H9 (cell line): ENCODE measurements around the gene GPATCH3. TPM values are rescaled to one million over a fixed set of nuclear protein-coding genes. Genes with fewer than 3 reads are reported as not detected.

Experiments
- DNase-seq: peaks from one replicate; pipeline ENCODE4 v3.0.0-alpha.2; 2017
- H2AFZ ChIP-seq: one replicate; pipeline ENCODE4 v1.6.1; 2013; ENCODE audit warnings: mild to moderate bottlenecking, low read length, control low read depth, moderate library complexity
- H2AK5ac ChIP-seq: 2 replicates; pipeline ENCODE4 v1.6.1; 2013; ENCODE audit warnings: low read length, control low read depth, mixed read lengths; ENCODE audit not compliant: insufficient read length
- H2BK120ac ChIP-seq: one replicate; pipeline ENCODE4 v1.6.1; 2013; ENCODE audit warnings: low read depth, mild to moderate bottlenecking, low read length, control low read depth, inconsistent platforms; ENCODE audit not compliant: poor library complexity, severe bottlenecking
- H2BK12ac ChIP-seq: 2 replicates; pipeline ENCODE4 v1.6.1; 2013; ENCODE audit warnings: low read length, control low read depth, mixed read lengths, low read depth; ENCODE audit not compliant: insufficient read length
- H2BK15ac ChIP-seq: 2 replicates; pipeline ENCODE4 v1.6.1; 2013; ENCODE audit warnings: low read depth, low read length, control low read depth
- H2BK20ac ChIP-seq: one replicate; pipeline ENCODE4 v1.6.1; 2013; ENCODE audit warnings: low read depth, mild to moderate bottlenecking, low read length, control low read depth, inconsistent platforms; ENCODE audit not compliant: poor library complexity, severe bottlenecking
- H2BK5ac ChIP-seq: 2 replicates; pipeline ENCODE4 v1.6.1; 2013; ENCODE audit warnings: low read length, control low read depth, mixed read lengths; ENCODE audit not compliant: insufficient read length
- H3K14ac ChIP-seq: 2 replicates; pipeline ENCODE4 v1.6.1; 2013; ENCODE audit warnings: low read length, control low read depth; ENCODE audit not compliant: insufficient read depth
- H3K18ac ChIP-seq: 2 replicates; pipeline ENCODE4 v1.6.1; 2013; ENCODE audit warnings: low read depth, mild to moderate bottlenecking, mixed read lengths, low read length, control low read depth; ENCODE audit not compliant: insufficient read length
- H3K23ac ChIP-seq: 2 replicates; pipeline ENCODE4 v1.6.1; 2013; ENCODE audit warnings: low read length, control low read depth, mixed read lengths, low read depth; ENCODE audit not compliant: insufficient read length
- H3K23me2 ChIP-seq: 2 replicates; pipeline ENCODE4 v1.6.1; 2013; ENCODE audit warnings: low read depth, mild to moderate bottlenecking, mixed read lengths, low read length, control low read depth; ENCODE audit not compliant: insufficient read length, poor library complexity, severe bottlenecking
- H3K27ac ChIP-seq: 2 replicates; pipeline ENCODE4 v1.5.1; 2013; ENCODE audit warnings: low read length, control low read depth, mixed read lengths, low read depth; ENCODE audit not compliant: insufficient read length
- H3K27me3 ChIP-seq: 2 replicates; pipeline ENCODE4 v1.6.1; 2013; ENCODE audit warnings: low read length, control low read depth, inconsistent platforms; ENCODE audit not compliant: insufficient read depth
- H3K4ac ChIP-seq: 2 replicates; pipeline ENCODE4 v1.6.1; 2013; ENCODE audit warnings: low read depth, mild to moderate bottlenecking, control low read depth, inconsistent platforms, low read length, moderate library complexity
- H3K4me1 ChIP-seq: 2 replicates; pipeline ENCODE4 v1.6.1; 2013; ENCODE audit warnings: low read length, control low read depth, inconsistent platforms; ENCODE audit not compliant: insufficient read depth
- H3K4me2 ChIP-seq: 2 replicates; pipeline ENCODE4 v1.6.1; 2013; ENCODE audit warnings: low read length, control low read depth, mixed read lengths; ENCODE audit not compliant: insufficient read length, insufficient read depth
- H3K56ac ChIP-seq: 2 replicates; pipeline ENCODE4 v1.6.1; 2013; ENCODE audit warnings: low read depth, mild to moderate bottlenecking, mixed read lengths, low read length, control low read depth; ENCODE audit not compliant: insufficient read length
- H3K79me1 ChIP-seq: 2 replicates; pipeline ENCODE4 v1.6.1; 2013; ENCODE audit warnings: low read depth, mild to moderate bottlenecking, moderate library complexity, low read length, control low read depth, inconsistent platforms; ENCODE audit not compliant: insufficient read depth, poor library complexity, severe bottlenecking
- H3K79me2 ChIP-seq: 2 replicates; pipeline ENCODE4 v1.6.1; 2013; ENCODE audit warnings: low read length, control low read depth, inconsistent platforms; ENCODE audit not compliant: insufficient read depth
- H3K9ac ChIP-seq: 2 replicates; pipeline ENCODE4 v1.6.1; 2013; ENCODE audit warnings: low read length, control low read depth, mixed read lengths; ENCODE audit not compliant: insufficient read length; ENCODE audit errors: extremely low read depth
- H3K9me3 ChIP-seq: one replicate; pipeline ENCODE4 v1.6.1; 2013; ENCODE audit warnings: low read depth, low read length, inconsistent platforms; ENCODE audit not compliant: control insufficient read depth
- H3T11ph ChIP-seq: one replicate; pipeline ENCODE4 v1.6.1; 2013; ENCODE audit warnings: mild to moderate bottlenecking, low read length, control low read depth, inconsistent platforms
- H4K20me1 ChIP-seq: one replicate; pipeline ENCODE4 v1.6.1; 2013; ENCODE audit not compliant: control insufficient read depth, insufficient read length, insufficient read depth
- H4K5ac ChIP-seq: 2 replicates; pipeline ENCODE4 v1.6.1; 2013; ENCODE audit warnings: low read depth, mild to moderate bottlenecking, mixed read lengths, low read length, control low read depth; ENCODE audit not compliant: insufficient read length
- H4K8ac ChIP-seq: replicated peaks from 2 replicates; pipeline ENCODE4 v1.6.1; 2013; ENCODE audit warnings: low read length, control low read depth, mixed read lengths, low read depth; ENCODE audit not compliant: insufficient read length
- H4K91ac ChIP-seq: 2 replicates; pipeline ENCODE4 v1.6.1; 2013; ENCODE audit warnings: low read depth, mild to moderate bottlenecking, moderate library complexity, mixed read lengths, low read length, control low read depth; ENCODE audit not compliant: insufficient read length
- H3K27ac Mint-ChIP-seq, 3 experiments: 2 replicates in 2 of 3; 3 replicates in 1 of 3; pipeline ENCODE4 v1.8.0; 2020 to 2021; ENCODE audit warnings: mixed read lengths in 3 of 3, mild to moderate bottlenecking in 1 of 3, moderate library complexity in 1 of 3
- H3K27me3 Mint-ChIP-seq: 2 replicates; pipeline ENCODE4 v1.8.0; 2021; ENCODE audit warnings: low read depth, mild to moderate bottlenecking, moderate library complexity, mixed read lengths
- H3K36me3 Mint-ChIP-seq, 3 experiments: 2 replicates in 2 of 3; 3 replicates in 1 of 3; pipeline ENCODE4 v1.8.0; 2020 to 2021; ENCODE audit warnings: low read depth in 3 of 3, mixed read lengths in 3 of 3; ENCODE audit not compliant: insufficient read depth in 1 of 3
- H3K4me1 Mint-ChIP-seq, 2 experiments: 2 replicates each; pipeline ENCODE4 v1.8.0; 2020; ENCODE audit warnings: mixed read lengths in 2 of 2
- H3K4me3 Mint-ChIP-seq, 2 experiments: 2 replicates in 1 of 2; 3 replicates in 1 of 2; pipeline ENCODE4 v1.8.0; 2020 to 2021; ENCODE audit warnings: mild to moderate bottlenecking in 2 of 2, mixed read lengths in 2 of 2, moderate library complexity in 1 of 2
- H3K9me3 Mint-ChIP-seq, 2 experiments: 2 replicates in 1 of 2; 3 replicates in 1 of 2; pipeline ENCODE4 v1.8.0; 2020; ENCODE audit warnings: mild to moderate bottlenecking in 2 of 2, mixed read lengths in 2 of 2, moderate library complexity in 1 of 2
- CTCF ChIP-seq: fragments of 200-600 bp; sonication (generic); conservative IDR thresholded peaks from 3 replicates; pipeline ENCODE4 v1.8.0; 2021; ENCODE audit warnings: antibody characterized with exemption, mild to moderate bottlenecking
- WGBS: extraction: QIAGEN DNeasy Blood & Tissue Kit; methylation state at CpG from one replicate; pipeline ENCODE4 v1.1.7; 2013; ENCODE audit warnings: missing lambda C conversion rate, low lambda C conversion rate, mixed read lengths; ENCODE audit not compliant: insufficient read length; ENCODE audit errors: extremely low coverage; 5-methylcytosine and 5-hydroxymethylcytosine counted together
- total RNA-seq: library from RNA; stranded (reverse); gene quantifications from 2 replicates; pipeline ENCODE4 v1.2.1, GENCODE V29; 2021

GPATCH3 gene
- total RNA-seq, 1 experiment from 2014 or later: 19.4 TPM

GRCh38 chr1:26844424-26845196 is 55.7 kb downstream of the GPATCH3 start:
- H3K27me3 Mint-ChIP-seq: no peaks in the 10 kb centered on the region

More at GRCh38 chr1:26844424-26845196, 55.7 kb downstream of the GPATCH3 start:
- H3K27ac Mint-ChIP-seq: no peak overlapping the region
- Histone ChIP-seq H4K5ac (no peak overlapping the region), H2BK120ac (no peak overlapping the region), H2BK20ac (no peak overlapping the region), H3K23me2 (no peaks in the 10 kb centered on the region), H2AK5ac (no peak overlapping the region), H3K23ac (no peak overlapping the region), H4K91ac (no peak overlapping the region), H4K20me1 (no peaks in the 10 kb centered on the region), H2BK5ac (no peak overlapping the region), H3K56ac (no peak overlapping the region), H3K9me3 (no peaks in the 10 kb centered on the region), H3K4ac (no peak overlapping the region), H3K27ac (no peak overlapping the region), H2BK12ac (no peak overlapping the region), H3K9ac (no peak overlapping the region), H3T11ph (no peak overlapping the region), H3K79me1 (no peaks in the 10 kb centered on the region), H3K4me2 (no peak overlapping the region), H3K4me1 (no peaks in the 10 kb centered on the region), H3K18ac (no peak overlapping the region), H3K79me2 (no peaks in the 10 kb centered on the region), H4K8ac (no peak overlapping the region), H2AFZ (no peak overlapping the region), H3K27me3 (no peaks in the 10 kb centered on the region), H3K14ac (no peak overlapping the region), H2BK15ac (no peak overlapping the region)
- no peak for TF ChIP-seq CTCF
- H3K4me1 Mint-ChIP-seq: no peaks in the 10 kb centered on the region
- H3K4me3 Mint-ChIP-seq: no peak overlapping the region
- no CpG with 5 or more reads among the region's 13 CpGs for WGBS
- H3K36me3 Mint-ChIP-seq: peaks cover 9 to 51% (median 23%) of the 10 kb centered on the region in 3 experiments; a peak in 6 of 7 replicates
- H3K9me3 Mint-ChIP-seq: no peaks in the 10 kb centered on the region
- no peak for DNase-seq

Other genes starting within 250 kb of the GPATCH3 start
- 133 and 147 TPM in 2 replicates for gene ARID1A, start 204.5 kb downstream of the GPATCH3 start, total RNA-seq
- gene PIGV, start 112.5 kb downstream of the GPATCH3 start, total RNA-seq: 7.0 and 7.5 TPM in 2 replicates
- 33.1 and 38.9 TPM in 2 replicates for gene ZDHHC18, start 73.8 kb downstream of the GPATCH3 start, total RNA-seq
- 3.8 and 4.3 TPM in 2 replicates for gene SFN, start 37.3 kb downstream of the GPATCH3 start, total RNA-seq
- 44.3 and 47.8 TPM in 2 replicates for gene GPN2, start 10.2 kb downstream of the GPATCH3 start, total RNA-seq
- not detected in 2 replicates for gene NR0B2, start 13.5 kb upstream of the GPATCH3 start, total RNA-seq
- gene NUDC, start 21.3 kb upstream of the GPATCH3 start, total RNA-seq: 118 and 120 TPM in 2 replicates
- gene KDF1, start 60.0 kb upstream of the GPATCH3 start, total RNA-seq: 17.6 and 19.5 TPM in 2 replicates
- gene TRNP1, start 93.2 kb upstream of the GPATCH3 start, total RNA-seq: 38.4 and 39.0 TPM in 2 replicates
- gene TENT5B, start 112.4 kb upstream of the GPATCH3 start, total RNA-seq: 124 and 126 TPM in 2 replicates